Measurements from ENCODE around the gene KCNH2. TPM values are rescaled to one million over a fixed set of nuclear protein-coding genes. Genes with fewer than 3 reads are reported as not detected.

The KCNH2 gene
- total RNA-seq, 4 donors from 2014 or later: 0.33 to 0.93 (median 0.63) TPM

- Histone ChIP-seq H3K27me3 (peaks cover 18% of the 10 kb centered on the region), H3K27ac (no peak overlapping the region), H3K36me3 (no peaks in the 10 kb centered on the region), H3K4me3 (replicated peaks in 1 of 3) (no peak overlapping the region), H3K4me1 (peaks cover 9 to 27% of the 10 kb centered on the region in 2 donors), H3K9me3 (no peaks in the 10 kb centered on the region)
- intact Hi-C loops (cut with DNase I): no loop called here
- no peak for DNase-seq
- 9 to 10% methylated on average over 10 to 17 of the region's 62 CpGs for WGBS, 2 donors
- TF ChIP-seq CTCF (IDR thresholded peaks at IDR 0.05): no peak
- TF ChIP-seq POLR2A (IDR thresholded peaks at IDR 0.05): no peak
These were observed 567 bp downstream of the KCNH2 start for GRCh38 chr7:150977382-150978125.

GRCh38 chr7:150976529-150977381 lies 1.4 kb downstream of the KCNH2 start:
- DNase-seq: no peak
- WGBS, 2 donors: 27 to 48% methylated on average over 13 of the region's 13 CpGs
- H3K4me1 ChIP-seq: peaks cover 9 to 27% of the 10 kb centered on the region in 2 donors
- intact Hi-C loops (cut with DNase I): no loop called here
- TF ChIP-seq POLR2A (IDR thresholded peaks at IDR 0.05) (no peak), CTCF (IDR thresholded peaks at IDR 0.05) (no peak)
- no peaks in the 10 kb centered on the region for H3K36me3 ChIP-seq
- no peaks in the 10 kb centered on the region for H3K9me3 ChIP-seq
- H3K4me3 ChIP-seq (replicated peaks in 1 of 3): no peak overlapping the region
- H3K27ac ChIP-seq: no peak overlapping the region
- peaks cover 18% of the 10 kb centered on the region for H3K27me3 ChIP-seq

GRCh38 chr7:150975536-150976319 lies 2.4 kb downstream of the KCNH2 start:
- WGBS, 2 donors: 71 to 87% methylated on average over 8 to 9 of the region's 9 CpGs
- Histone ChIP-seq H3K4me1 (peaks cover 9 to 27% of the 10 kb centered on the region in 2 donors), H3K27me3 (peaks cover 18% of the 10 kb centered on the region), H3K9me3 (no peaks in the 10 kb centered on the region), H3K36me3 (no peaks in the 10 kb centered on the region), H3K27ac (no peak overlapping the region), H3K4me3 (replicated peaks in 1 of 3) (no peak overlapping the region)
- intact Hi-C loops (cut with DNase I): no loop called here
- no peak for DNase-seq
- no peak for TF ChIP-seq POLR2A (IDR thresholded peaks at IDR 0.05)
- TF ChIP-seq CTCF (IDR thresholded peaks at IDR 0.05): no peak

- Histone ChIP-seq H3K27ac (no peak overlapping the region), H3K27me3 (peaks cover 18% of the 10 kb centered on the region), H3K36me3 (no peaks in the 10 kb centered on the region), H3K9me3 (no peaks in the 10 kb centered on the region), H3K4me1 (peaks cover 9 to 27% of the 10 kb centered on the region in 2 donors), H3K4me3 (replicated peaks in 1 of 3) (peak overlapping the region in 1 of 3 donors; percentile 21)
- TF ChIP-seq POLR2A (IDR thresholded peaks at IDR 0.05) (no peak), CTCF (IDR thresholded peaks at IDR 0.05) (peak in 2 of 6 experiments; percentile 5 to 21)
- 6 to 11% methylated on average over 12 to 17 of the region's 89 CpGs for WGBS, 2 donors
- intact Hi-C loops (cut with DNase I): no loop called here
- peak in 1 of 2 donors; percentile 21 for DNase-seq
These were observed 3.4 kb downstream of the KCNH2 start for GRCh38 chr7:150974468-150975391.

Measured in thyroid gland (tissue), 4 donors.